ENCODE measurements around the gene TICAM2.

TICAM2 gene

DNA sequence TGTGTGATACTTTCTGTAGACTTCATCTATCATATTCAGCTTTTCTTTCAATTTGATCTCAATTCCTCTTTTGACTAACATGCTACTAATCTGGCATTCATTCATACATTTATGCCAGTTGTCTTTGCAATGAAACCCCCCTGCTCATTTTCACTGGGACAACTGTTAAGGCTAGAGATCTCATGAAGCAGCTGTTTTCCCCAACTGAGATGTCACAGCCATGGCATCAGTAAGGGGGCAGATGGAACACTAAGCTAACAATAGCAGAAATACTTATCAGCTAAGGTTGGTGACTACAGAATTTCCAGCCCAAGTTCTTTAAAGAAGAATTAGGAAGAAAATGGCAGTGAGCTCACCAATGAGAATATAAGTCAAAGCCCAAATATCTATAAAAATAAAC, 14.2 kb upstream of the TICAM2 start:
- DNase-seq (ENCODE audit: extremely low spot score, insufficient read length, low read depth) (no peak), FAIRE-seq (no peak)

DNA sequence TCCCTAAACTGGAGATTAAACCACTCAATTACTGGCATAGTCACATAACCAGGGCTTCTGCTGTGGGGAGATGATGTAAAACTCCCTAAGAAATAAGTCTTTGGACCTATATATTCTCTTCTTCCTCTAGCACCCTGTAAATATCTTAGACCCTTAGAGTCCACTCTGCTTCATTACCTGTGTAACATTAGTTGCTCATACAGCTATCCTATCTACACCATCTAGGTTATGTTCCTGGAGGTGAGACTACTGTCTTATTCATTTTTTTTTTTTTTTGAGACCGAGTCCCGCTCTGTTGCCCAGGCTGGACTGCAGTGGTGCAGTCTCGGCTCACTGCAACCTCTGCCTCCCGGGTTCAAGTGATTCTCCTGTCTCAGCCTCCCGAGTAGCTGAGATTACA, 9.6 kb upstream of the TICAM2 start:
- DNase-seq (ENCODE audit: extremely low spot score, insufficient read length, low read depth) (no peak), FAIRE-seq (no peak)

DNA sequence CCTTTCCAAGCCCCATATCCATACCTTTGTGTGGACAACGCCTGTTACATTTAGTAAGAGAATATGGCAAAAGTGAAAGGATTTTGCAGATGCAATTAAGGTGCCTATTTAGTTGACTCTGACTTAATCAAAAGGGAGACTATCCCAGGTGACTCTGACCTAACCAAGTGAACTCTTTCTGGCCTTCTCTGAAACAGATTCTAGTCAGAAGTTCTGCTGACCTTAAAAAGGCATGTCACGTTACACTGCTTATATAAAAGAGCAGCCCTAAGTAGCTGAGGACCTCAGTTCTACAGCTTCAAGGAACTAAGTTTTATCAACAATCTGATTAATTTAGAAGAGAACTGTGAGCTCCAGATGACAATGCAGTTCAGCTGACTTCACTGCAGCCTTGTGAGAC, 5.7 kb upstream of the TICAM2 start:
- DNase-seq (ENCODE audit: extremely low spot score, insufficient read length, low read depth) (no peak), FAIRE-seq (no peak)

DNA sequence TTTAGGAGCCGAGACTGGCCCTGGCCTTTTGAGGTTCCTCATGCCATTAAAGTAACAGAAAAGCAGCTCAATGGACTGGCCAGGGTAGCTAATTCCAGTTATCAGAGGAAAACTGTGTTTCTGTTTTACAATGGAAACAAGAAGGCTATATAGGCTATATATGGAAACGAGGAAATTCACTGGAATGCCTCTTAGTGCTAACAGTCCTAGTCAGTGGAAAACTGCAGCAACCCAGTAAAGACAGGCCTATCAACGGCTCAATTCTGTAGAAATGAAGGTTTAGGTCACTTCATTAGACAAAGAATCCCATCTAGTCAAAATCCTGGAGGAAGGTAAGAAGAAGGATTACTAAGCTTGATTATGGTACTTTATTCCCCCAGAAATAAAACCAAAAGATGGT, 3.2 kb upstream of the TICAM2 start:
- no peak for FAIRE-seq

DNA sequence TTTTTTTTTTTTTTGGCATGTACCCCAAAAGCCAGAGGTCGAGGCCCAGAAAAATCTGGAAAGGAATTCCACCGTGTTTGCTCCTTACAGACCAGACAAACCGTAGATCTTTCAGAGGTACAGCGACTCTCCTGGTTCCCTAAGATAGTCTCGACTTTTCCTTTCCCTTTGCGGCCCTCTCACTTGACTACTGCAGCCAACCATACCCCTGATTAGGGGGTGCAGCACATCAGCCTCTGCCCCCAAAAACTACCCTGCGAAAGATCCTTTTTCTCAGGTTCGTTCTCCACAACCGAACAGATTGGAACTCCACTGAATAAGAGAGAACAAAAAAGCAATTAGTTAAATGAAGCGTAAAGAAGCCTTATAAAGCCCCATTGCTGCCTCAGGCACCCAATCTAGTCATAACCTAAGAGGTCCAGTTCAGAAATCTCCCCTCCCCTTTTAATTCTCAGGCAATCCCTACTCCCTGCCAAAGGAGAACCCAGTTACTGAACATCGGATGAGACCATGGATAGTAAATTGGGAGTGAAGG, 379 bp upstream of the TICAM2 start:
- FAIRE-seq (no peak), DNase-seq (ENCODE audit: extremely low spot score, insufficient read length, low read depth) (no peak)

More for the DNA sequence above, 3.2 kb upstream of the TICAM2 start:
- DNase-seq (ENCODE audit: extremely low spot score, insufficient read length, low read depth): no peak

DNA sequence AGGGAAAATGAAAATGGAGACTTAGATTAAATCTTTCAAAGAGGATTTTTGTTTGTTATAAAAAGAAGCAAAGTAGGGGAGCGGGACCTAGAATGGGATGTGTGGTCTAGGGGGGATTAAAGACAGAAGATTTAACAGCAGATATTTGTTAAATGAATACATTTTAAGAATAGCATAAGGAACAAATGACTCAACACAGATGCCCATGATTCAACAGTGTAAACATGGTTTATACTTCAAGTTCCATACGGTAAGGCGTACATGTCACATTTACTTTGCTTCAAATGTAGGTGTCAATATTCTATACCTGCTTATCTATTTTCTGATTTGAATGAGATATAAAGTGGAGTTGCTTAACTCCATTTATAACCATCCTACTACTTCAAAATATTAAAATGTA, 1.5 kb downstream of the TICAM2 start:
- FAIRE-seq (no peak), DNase-seq (ENCODE audit: extremely low spot score, insufficient read length, low read depth) (no peak)

DNA sequence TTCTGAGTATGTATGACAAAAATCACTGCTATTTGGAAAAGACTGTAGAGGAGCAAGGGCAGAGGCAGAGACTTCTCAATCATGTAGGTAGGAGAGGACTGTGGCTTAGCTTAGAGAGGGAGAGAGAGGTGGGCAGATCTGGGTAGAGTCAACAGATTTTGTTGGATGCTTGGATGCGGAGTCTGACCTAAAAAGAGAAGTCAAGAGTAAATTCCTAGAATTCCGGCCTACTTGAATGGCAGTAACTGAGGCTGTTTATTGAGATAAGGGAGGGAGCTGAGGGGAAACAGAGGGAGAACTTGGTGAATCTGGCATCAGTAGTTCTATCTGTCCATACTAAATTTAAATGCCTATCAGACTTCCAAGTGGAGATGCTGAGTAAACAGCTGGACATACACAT, 2.4 kb downstream of the TICAM2 start:
- DNase-seq (ENCODE audit: extremely low spot score, insufficient read length, low read depth) (no peak), FAIRE-seq (no peak)

DNA sequence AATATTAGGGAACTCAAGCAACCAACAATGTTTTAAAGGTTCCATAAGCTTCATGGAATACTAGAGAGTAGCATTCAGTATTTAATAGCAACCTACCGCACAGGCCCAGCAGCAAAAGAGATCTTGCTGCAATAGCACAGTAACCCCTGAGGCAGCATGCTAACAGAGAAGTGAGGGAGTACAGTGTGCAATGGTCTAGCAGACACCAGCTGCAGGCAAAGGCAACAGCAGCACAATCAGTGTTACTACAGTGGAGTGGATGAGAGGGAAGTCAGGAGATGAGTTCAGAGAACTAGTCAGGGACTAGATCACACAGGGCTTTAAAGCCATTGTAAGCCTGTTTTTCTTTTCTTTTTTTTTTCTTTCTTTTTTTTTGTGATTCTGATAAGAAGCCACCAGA, 2.8 kb downstream of the TICAM2 start:
- FAIRE-seq: peak; percentile 78
- DNase-seq (ENCODE audit: extremely low spot score, insufficient read length, low read depth): no peak

DNA sequence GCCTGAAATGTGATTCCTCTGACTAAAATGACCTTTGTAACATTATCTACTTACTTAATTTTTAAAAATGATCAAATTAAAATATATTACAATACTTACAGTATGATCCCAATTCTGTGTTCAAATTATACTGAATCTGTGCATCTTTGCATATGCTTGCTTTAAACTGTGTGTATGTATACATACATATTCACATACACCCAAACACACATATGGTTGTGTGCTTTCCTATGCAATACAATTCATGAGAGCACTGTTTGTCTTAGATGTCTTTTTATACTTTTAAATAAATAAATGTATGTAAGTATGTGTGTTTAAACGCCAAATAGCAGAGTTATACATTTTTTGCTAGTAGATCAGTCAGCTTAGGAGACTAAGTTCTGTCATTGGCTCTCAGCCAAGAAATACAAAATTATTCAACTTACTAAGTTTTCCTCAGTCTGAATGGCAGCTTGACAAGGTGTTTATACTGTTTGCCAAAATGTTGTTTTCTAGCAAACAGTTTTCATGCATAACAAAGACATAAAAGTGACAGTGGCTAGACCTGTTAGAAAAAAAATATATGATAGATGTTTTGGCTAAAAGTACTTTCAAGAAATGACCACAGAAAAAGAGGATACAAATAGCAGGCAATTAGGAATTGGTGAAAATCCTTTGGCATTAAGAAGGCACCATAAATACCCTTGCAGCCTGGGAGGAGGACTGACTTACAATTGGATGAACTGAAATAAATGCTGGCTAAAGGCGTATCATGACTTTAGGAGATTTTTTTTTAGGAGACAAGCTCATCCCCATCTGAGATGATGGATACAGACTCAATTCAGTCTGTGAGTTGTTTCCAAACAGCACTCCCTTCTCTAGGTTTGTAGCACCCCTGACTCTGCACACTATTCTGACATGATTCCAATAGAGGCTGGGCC, 7.9 kb downstream of the TICAM2 start:
- DNase-seq (ENCODE audit: extremely low spot score, insufficient read length, low read depth) (no peak), FAIRE-seq (no peak)

DNA sequence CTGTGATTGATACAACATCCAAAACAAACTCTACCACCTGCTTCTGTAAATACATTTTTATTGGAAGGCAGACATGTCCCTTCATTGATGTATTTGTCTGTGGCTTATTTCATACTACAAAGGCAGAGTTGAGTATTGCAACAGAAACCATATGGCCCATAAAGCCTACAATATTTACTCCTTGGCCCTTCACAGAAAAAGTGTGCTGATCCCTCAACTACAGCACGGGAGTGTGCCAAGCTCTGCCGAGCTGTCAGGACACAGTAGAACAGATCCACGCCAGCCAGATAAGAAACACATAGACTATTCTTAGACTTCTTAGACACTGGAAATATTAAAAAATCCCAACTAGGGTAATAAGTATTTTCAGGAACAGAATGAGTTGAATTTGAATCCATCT, 13.2 kb downstream of the TICAM2 start:
- no peak for FAIRE-seq
- no peak for DNase-seq (ENCODE audit: extremely low spot score, insufficient read length, low read depth)

DNA sequence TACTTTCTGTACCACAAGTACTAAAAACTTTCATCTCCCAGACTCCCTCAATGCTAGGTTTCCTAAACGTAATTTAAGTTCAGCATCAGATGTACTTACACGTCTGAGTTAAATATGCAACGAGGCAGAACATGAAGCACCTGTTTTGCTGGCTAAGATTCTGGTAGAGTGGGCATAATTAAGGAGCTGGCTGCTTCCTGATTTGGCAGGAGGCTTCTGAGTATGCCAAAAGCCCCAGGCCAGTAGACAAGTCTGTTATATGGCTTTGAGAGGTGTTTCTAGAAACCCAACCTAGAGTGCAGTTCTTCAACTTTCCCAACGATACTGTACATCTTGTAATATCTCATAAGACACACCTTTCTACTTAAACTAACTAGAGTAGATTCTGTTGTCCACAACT, 13.6 kb downstream of the TICAM2 start:
- no peak for FAIRE-seq

DNA sequence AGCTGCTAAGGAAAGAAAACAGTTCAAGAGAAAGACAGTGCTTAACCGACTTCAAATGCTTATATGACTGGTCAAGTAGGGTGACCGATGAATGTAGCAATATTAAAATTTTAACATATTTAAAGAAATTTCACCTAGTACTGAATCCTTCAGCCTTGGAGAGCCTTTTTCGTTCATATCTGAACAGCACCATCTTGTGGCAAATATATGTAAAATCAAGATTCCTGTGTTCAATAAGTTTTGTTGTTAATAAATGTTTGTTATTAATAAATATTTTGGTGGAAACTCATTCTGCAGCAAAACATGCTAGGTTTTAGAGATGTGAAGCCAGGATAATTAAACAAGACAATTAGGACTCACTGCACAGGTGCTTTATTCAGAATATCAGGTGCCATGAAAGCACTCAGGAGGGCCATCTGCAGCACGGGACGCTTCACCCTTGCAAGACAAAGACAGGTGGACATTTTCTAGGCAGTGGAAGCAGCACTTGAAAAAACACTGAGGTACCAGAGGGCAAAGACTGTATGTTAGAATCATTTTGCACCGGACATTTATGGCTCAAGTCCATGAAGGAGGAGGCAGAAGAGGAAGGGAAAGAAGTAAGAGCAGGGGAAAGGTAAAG, 15.6 kb downstream of the TICAM2 start:
- DNase-seq (ENCODE audit: extremely low spot score, insufficient read length, low read depth) (no peak), FAIRE-seq (peak; percentile 56)

More for the DNA sequence above, 13.6 kb downstream of the TICAM2 start:
- DNase-seq (ENCODE audit: extremely low spot score, insufficient read length, low read depth): no peak

DNA sequence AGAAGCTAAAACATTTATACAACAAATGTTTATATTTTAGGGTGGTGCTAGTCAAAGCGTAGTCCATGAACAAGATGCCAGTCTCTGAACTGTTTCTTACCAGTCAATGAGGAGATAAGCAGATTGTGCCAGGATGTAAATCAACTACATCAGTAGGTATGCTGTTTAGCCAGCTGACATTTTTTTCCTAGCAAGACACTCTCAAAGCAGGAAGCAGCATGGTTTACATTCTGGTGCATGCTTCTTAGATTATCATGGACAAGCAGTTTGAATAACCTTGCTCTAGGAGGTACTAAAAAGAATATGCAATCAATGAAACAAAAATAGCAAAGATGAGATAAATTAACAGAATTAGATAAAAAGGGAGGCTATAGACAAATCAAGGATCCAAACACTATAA, 17.0 kb downstream of the TICAM2 start:
- no peak for FAIRE-seq
- no peak for DNase-seq (ENCODE audit: extremely low spot score, insufficient read length, low read depth)

DNA sequence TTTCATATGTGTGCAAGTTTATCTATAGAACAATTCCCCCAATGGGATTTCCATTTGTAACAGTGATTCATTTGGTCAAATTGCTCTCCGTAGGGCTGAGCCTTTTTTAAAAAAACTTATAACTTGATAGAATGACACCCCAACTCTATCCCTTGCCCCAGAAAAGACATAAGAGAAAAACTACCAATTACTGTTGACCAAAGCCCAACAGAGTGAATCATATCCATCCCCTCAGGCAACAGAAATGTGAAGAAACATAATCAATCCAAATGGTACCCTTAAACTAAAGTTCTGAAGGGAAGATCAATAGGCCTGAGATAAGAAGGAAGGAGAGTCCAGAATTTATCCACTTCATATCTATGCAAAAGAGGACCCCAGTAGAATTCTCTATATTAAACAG, 17.8 kb downstream of the TICAM2 start:
- FAIRE-seq: no peak
- no peak for DNase-seq (ENCODE audit: extremely low spot score, insufficient read length, low read depth)

DNA sequence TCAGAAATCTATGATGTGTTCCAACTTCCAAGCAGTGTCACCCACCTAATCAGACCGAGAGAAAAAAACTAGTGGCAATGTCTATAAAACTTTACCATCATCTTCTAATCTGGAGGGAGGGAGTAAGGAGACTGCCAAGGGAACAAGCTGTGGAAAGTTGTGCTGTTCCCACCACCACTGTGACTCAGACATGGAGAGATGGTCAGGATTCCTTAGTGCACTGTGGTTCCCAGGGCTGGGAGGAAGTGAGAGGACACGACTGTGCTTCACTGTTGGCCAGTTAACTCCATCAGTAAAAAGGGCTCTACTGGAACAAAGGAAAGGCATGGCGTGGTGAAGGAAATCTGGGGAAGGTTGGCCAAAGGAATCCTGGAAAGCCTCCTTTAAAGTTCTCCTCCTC, 18.8 kb downstream of the TICAM2 start:
- no peak for FAIRE-seq
- DNase-seq (ENCODE audit: extremely low spot score, insufficient read length, low read depth): no peak

DNA sequence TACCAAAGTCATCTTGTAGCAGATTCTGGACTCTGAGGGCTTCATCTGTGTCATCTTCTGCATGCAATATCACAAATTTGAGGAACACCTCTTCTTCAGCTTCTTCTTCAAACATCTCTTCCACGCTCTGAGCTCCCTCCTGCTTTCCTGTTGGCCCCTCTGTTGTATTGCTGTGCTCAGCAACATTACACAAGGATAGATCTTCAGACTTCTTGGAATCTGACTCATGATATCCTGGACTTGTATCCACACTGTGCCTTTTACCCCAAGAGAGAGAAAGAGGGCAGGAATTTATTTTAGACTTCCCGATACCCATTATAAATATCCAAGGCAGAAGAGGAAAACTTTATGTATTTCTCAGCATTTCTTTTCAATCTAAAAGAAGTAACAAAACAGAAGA, 21.3 kb downstream of the TICAM2 start:
- FAIRE-seq (peak; percentile 52), DNase-seq (ENCODE audit: extremely low spot score, insufficient read length, low read depth) (no peak)

DNA sequence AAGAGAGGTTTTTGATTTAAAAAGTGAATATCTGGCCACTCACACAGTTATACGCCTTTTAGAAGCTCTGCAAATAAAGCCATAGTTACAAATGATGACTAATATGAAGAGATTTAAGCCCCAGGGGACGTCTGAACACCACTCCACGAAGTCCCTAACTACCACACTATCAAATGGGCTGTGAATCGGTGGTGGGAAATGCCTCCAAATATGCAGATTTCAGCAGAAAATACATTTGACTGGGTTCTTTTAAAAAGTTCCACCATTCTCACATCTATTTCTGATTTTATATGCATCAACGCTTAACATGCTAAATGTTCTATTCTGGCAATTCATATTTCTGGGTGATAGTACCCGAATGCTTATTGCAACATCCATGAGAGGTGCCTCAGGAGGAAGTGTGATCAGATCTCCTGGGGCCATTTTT, 22.5 kb downstream of the TICAM2 start:
- FAIRE-seq (peak; percentile 84), DNase-seq (ENCODE audit: extremely low spot score, insufficient read length, low read depth) (no peak)

DNA sequence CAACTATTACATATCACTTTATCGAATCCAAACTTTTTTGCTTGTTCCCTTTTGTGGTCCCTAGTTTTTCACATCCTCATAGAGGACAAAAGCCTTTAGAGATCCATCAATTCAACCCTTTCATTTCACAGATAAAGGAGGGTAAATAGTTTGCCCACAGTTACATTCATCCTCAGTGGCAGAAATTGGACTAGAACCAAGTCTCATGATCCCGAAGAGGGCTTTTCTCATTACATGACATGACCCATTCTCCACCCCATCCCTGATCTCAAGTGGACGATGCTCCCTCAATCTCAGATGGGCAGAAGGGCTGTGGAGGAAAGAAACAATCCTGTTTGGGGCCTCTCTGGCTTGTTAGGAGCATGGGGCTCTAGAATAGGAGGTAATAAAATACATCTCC, 23.1 kb downstream of the TICAM2 start:
- DNase-seq (ENCODE audit: extremely low spot score, insufficient read length, low read depth) (no peak), FAIRE-seq (no peak)

DNA sequence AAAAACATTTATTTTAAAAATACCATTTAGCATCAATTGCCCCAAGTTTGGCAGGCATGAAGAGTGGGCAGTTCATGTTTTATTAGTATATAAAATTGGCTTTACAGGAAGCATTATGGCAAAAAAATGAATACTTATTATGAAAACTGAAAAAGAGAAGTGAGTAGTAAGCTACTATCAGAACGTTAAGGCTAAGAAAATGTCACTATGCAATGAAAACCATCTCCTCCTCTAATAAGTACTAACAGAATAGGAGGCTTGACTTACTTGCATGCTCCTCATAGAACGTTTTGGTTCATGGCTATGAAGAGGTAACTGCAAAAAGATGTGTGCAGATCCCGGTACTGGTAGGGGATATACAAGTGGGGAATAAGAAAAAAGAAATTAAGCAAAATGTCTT, 23.6 kb downstream of the TICAM2 start:
- FAIRE-seq (peak; percentile 76), DNase-seq (ENCODE audit: extremely low spot score, insufficient read length, low read depth) (no peak)

DNA sequence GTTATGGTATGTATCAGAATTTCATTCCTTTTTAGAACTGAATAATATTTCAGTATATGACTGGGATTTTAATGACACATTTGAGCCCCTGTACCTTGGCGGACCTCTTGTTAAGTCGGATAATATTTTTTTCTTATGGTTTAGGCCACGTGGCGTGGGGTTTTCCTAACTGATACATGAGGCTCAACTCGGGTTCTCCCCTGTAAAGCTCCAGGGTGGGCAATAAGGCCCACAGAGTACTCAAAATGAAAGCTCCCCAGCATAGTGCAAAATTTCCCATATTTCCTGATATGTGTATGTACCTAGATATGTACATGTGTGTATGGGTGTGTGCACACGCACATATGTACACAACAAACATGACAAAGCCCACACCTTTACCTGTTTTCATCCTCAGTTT, 24.5 kb downstream of the TICAM2 start:
- peak; percentile 47 for FAIRE-seq
- no peak for DNase-seq (ENCODE audit: extremely low spot score, insufficient read length, low read depth)

DNA sequence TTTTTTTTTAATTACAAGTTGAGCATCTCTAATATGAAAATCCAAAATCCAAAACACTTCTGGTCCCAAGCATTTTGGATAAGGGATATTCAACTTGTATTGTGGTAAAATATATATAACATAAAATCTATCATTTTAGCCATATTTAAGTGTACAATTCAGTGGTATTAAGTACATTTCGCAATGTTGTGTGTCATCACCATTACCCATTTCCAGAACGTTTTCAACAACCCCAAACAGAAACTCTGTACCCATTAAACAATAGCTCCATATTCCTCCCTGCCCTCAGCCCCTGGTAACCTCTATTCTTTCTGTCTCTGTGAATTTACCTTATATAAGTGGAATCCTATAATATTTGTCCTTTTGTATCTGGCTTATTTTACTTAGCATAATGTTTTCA, 24.9 kb downstream of the TICAM2 start:
- DNase-seq (ENCODE audit: extremely low spot score, insufficient read length, low read depth): no peak
- no peak for FAIRE-seq

All from GM18507 (cell line).